Measurements from ENCODE around the gene LETM1. TPM values are rescaled to one million over a fixed set of nuclear protein-coding genes. Genes with fewer than 3 reads are reported as not detected.

Gene LETM1
- total RNA-seq, 1 experiment from 2014 or later = 56.1 TPM

- no peak for DNase-seq (ENCODE audit: low read depth)
Observed at GRCh38 chr4:1807332-1807777, 48.6 kb downstream of the LETM1 start.

GRCh38 chr4:1806596-1807331 lies 49.2 kb downstream of the LETM1 start:
- DNase-seq (ENCODE audit: low read depth) = no peak

GRCh38 chr4:1806223-1806564 lies 49.8 kb downstream of the LETM1 start:
- no peak for DNase-seq (ENCODE audit: low read depth)

- DNase-seq (ENCODE audit: low read depth) = no peak
Observed at GRCh38 chr4:1805493-1806222, 50.3 kb downstream of the LETM1 start.

GRCh38 chr4:1804638-1805492 lies 51.1 kb downstream of the LETM1 start:
- no peak for DNase-seq (ENCODE audit: low read depth)

GRCh38 chr4:1803523-1804423 lies 52.2 kb downstream of the LETM1 start:
- no peak for DNase-seq (ENCODE audit: low read depth)

- DNase-seq (ENCODE audit: low read depth) = no peak
Observed at GRCh38 chr4:1802720-1803522, 53.0 kb downstream of the LETM1 start.

- peak; percentile 23 for DNase-seq (ENCODE audit: low read depth)
Observed at GRCh38 chr4:1802151-1802715, 53.7 kb downstream of the LETM1 start.

GRCh38 chr4:1801286-1801958 lies 54.5 kb downstream of the LETM1 start:
- DNase-seq (ENCODE audit: low read depth) = no peak

GRCh38 chr4:1800805-1801204 lies 55.2 kb downstream of the LETM1 start:
- no peak for DNase-seq (ENCODE audit: low read depth)

- no peak for DNase-seq (ENCODE audit: low read depth)
Observed at GRCh38 chr4:1799387-1800375, 56.3 kb downstream of the LETM1 start.

- DNase-seq (ENCODE audit: low read depth) = no peak
Observed at GRCh38 chr4:1798580-1799386, 57.2 kb downstream of the LETM1 start.

- DNase-seq (ENCODE audit: low read depth) = no peak
Observed at GRCh38 chr4:1797861-1798579, 57.9 kb downstream of the LETM1 start.

- no peak for DNase-seq (ENCODE audit: low read depth)
Observed at GRCh38 chr4:1797298-1797860, 58.6 kb downstream of the LETM1 start.

GRCh38 chr4:1796486-1797204 lies 59.3 kb downstream of the LETM1 start:
- DNase-seq (ENCODE audit: low read depth) = no peak

Data from LHCN-M2 (cell line).